Activated CD8-positive, alpha-beta T cell treated with anti-CD3 and anti-CD28 coated beads for 36 hours (primary cell): ENCODE data around the gene IGSF22. TPM values are rescaled to one million over a fixed set of nuclear protein-coding genes. Genes with fewer than 3 reads are reported as not detected.
"Not testable (repeated sequence)": the region's sequence is repeated elsewhere in the genome, so short reads cannot be mapped to it uniquely, and the experiment has no call there.

Experiments
- ATAC-seq: fragments of 200-7000 bp; cut with Tn5 transposase; one replicate; pipeline ENCODE4 v1.10.0; 2021; ENCODE audit warnings: mild to moderate bottlenecking, moderate library complexity
- CTCF ChIA-PET: fragments of 350-600 bp; sonication (Branson Sonifier 250); formaldehyde crosslinking; loops from one replicate; lab custom pipeline; 2021; ENCODE audit warnings: antibody characterized with exemption; lab: Charles Lee
- POLR2A ChIA-PET: fragments of 350-600 bp; sonication (Branson Sonifier 250); formaldehyde crosslinking; loops from one replicate; lab custom pipeline; 2021; ENCODE audit warnings: antibody characterized with exemption; lab: Charles Lee
- DNase-seq: peaks from one replicate; pipeline ENCODE4 v3.0.0-alpha.2; 2020
- H3K27ac Mint-ChIP-seq: one replicate; pipeline ENCODE4 v1.8.0; 2021; ENCODE audit warnings: mild to moderate bottlenecking, mixed read lengths
- H3K27me3 Mint-ChIP-seq: one replicate; pipeline ENCODE4 v1.8.0; 2021; ENCODE audit warnings: mixed read lengths
- H3K36me3 Mint-ChIP-seq: one replicate; pipeline ENCODE4 v1.8.0; 2021; ENCODE audit warnings: low read depth, mixed read lengths
- H3K4me1 Mint-ChIP-seq: one replicate; pipeline ENCODE4 v1.8.0; 2021; ENCODE audit warnings: low read depth, mixed read lengths
- H3K4me3 Mint-ChIP-seq: one replicate; pipeline ENCODE4 v1.8.0; 2021; ENCODE audit warnings: mild to moderate bottlenecking, moderate library complexity, mixed read lengths
- H3K9me3 Mint-ChIP-seq: one replicate; pipeline ENCODE4 v1.8.0; 2021; ENCODE audit warnings: mixed read lengths
- CTCF ChIP-seq: fragments of 200-600 bp; IDR thresholded peaks from one replicate; pipeline ENCODE4 v1.8.0; 2022; ENCODE audit warnings: antibody characterized with exemption, mild to moderate bottlenecking
- intact Hi-C: fragments of 100-400 bp; cut with micrococcal nuclease; formaldehyde crosslinking; loops from one replicate; pipeline ENCODE4 v1.10.0; 2022
- total RNA-seq, 2 experiments: library from RNA; stranded (reverse); gene quantifications; one replicate each; pipeline ENCODE4 v1.2.3, GENCODE V29; 2021

Gene IGSF22
- total RNA-seq, 2 experiments from 2014 or later, result 0.43 to 1.4 TPM

DNA sequence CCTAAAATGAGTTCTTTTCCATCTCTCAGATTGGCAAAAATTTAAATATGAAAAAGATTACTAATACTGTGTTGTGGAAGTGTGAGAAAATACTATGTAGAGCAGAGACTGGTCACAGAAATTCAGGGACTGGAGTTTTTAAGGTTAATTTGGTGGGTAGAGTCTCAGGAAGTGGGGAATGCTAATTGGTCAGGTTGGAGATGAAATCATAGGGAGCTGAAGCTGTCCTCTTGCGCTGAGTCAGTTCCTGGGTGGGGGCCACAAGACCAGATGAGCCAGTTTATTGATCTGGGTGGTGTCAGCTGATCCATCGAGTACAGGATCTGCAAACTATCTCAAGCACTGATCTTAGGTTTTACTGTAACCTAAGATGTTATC, 56.8 kb downstream of the IGSF22 start:
- intact Hi-C loops, result no loop called here
- no peak overlapping the region for H3K4me3 Mint-ChIP-seq
- H3K27me3 Mint-ChIP-seq, result no peaks in the 10 kb centered on the region
- ATAC-seq, result peak; percentile 26
- H3K27ac Mint-ChIP-seq, result peak overlapping the region; percentile 73
- TF ChIP-seq CTCF, result no peak
- POLR2A ChIA-PET, result interaction anchor here (0.6 kb wide), 1 partner anchor 1371 kb away, joined by 3 read pairs; no protein-coding TSS in a partner anchor
- DNase-seq, result peak; percentile 44
- H3K36me3 Mint-ChIP-seq, result no peaks in the 10 kb centered on the region
- CTCF ChIA-PET, result interaction anchor here (1.0 to 1.4 kb wide), 3 partner anchors 18 to 554 kb away, joined by 3 to 4 read pairs (median 3); no protein-coding TSS in a partner anchor
- H3K9me3 Mint-ChIP-seq, result no peaks in the 10 kb centered on the region
- H3K4me1 Mint-ChIP-seq, result peaks cover 52% of the 10 kb centered on the region

DNA sequence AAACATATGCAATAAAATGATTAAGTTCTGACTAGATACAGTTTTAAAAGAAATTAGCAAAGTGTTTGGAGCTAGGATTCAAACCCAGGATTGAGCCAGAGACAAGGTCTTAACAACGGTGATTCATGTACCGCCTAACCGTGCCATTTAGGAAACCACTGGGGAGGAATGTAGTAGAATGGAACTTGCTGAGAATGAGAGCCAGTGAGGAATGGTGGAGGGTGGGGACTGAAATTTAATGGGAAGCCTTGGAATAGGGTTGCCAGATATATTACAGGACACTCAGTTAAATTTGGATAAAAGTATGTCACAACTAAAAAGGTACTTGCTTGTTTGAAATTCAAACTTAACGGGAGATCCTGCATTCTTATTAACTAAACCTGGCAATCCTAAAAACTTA, 57.9 kb downstream of the IGSF22 start:
- no peak for DNase-seq
- POLR2A ChIA-PET, result no interaction called here
- no peak overlapping the region for H3K4me3 Mint-ChIP-seq
- no peak overlapping the region for H3K27ac Mint-ChIP-seq
- CTCF ChIA-PET, result interaction anchor here (1.1 to 1.3 kb wide), 2 partner anchors 16 to 54 kb away, joined by 4 to 5 read pairs; no protein-coding TSS in a partner anchor
- intact Hi-C loops, result no loop called here
- H3K36me3 Mint-ChIP-seq, result no peaks in the 10 kb centered on the region
- peaks cover 45% of the 10 kb centered on the region for H3K4me1 Mint-ChIP-seq
- H3K9me3 Mint-ChIP-seq, result no peaks in the 10 kb centered on the region
- ATAC-seq, result no peak
- no peaks in the 10 kb centered on the region for H3K27me3 Mint-ChIP-seq
- no peak for TF ChIP-seq CTCF

- CTCF ChIA-PET, result interaction anchor here (0.9 to 2.1 kb wide), 2 partner anchors 13 to 57 kb away, joined by 3 to 9 read pairs; no protein-coding TSS in a partner anchor
Observed at GRCh38 chr11:18665353-18665872, 60.6 kb downstream of the IGSF22 start.

GRCh38 chr11:18657673-18658072, 68.3 kb downstream of the IGSF22 start:
- Mint-ChIP-seq H3K27ac (no peak overlapping the region), H3K27me3 (peaks cover 2% of the 10 kb centered on the region), H3K9me3 (no peaks in the 10 kb centered on the region), H3K36me3 (no peaks in the 10 kb centered on the region), H3K4me3 (no peak overlapping the region), H3K4me1 (no peaks in the 10 kb centered on the region)
- POLR2A ChIA-PET, result no interaction called here
- no peak for TF ChIP-seq CTCF
- CTCF ChIA-PET, result no interaction called here
- DNase-seq (no peak), ATAC-seq (no peak)
- intact Hi-C loops, result no loop called here

More at GRCh38 chr11:18665353-18665872, 60.6 kb downstream of the IGSF22 start:
- POLR2A ChIA-PET, result interaction anchor here (0.6 to 1.4 kb wide), 2 partner anchors 31 to 34 kb away, joined by 3 to 4 read pairs; partner anchors contain the start of gene SPTY2D1
- intact Hi-C loops, H3K27me3 Mint-ChIP-seq, H3K9me3 Mint-ChIP-seq, H3K36me3 Mint-ChIP-seq, DNase-seq: not testable (repeated sequence)
- peak; percentile 41 for ATAC-seq
- Mint-ChIP-seq H3K27ac (peak overlapping the region; percentile 81), H3K4me3 (peak overlapping the region; percentile 53), H3K4me1 (peaks cover 27% of the 10 kb centered on the region)

Other genes starting within 250 kb of the IGSF22 start
- gene TSG101, start 199.2 kb downstream of the IGSF22 start, total RNA-seq, result 10 to 100 TPM; 34.0 to 37.4 TPM
- gene UEVLD, start 137.5 kb downstream of the IGSF22 start, total RNA-seq, result 10 to 100 TPM; 13.9 to 22.8 TPM
- 1 to 10 TPM in 1 of 2 experiments, under 1 TPM in 1; 0.67 to 1.1 TPM for gene MISFA, start 126.4 kb downstream of the IGSF22 start, total RNA-seq
- gene SPTY2D1, start 91.8 kb downstream of the IGSF22 start, total RNA-seq, result 10 to 100 TPM; 21.3 TPM
- gene TMEM86A, start 27.4 kb downstream of the IGSF22 start, total RNA-seq, result under 1 TPM; 0.11 to 0.34 TPM
- gene PTPN5, start 65.6 kb upstream of the IGSF22 start, total RNA-seq, result not detected
- not detected for gene MRGPRX1, start 213.2 kb upstream of the IGSF22 start, total RNA-seq